HG02885 (cell line): ENCODE measurements around the gene PEX12.
"Not testable (repeated sequence)": the region's sequence is repeated elsewhere in the genome, so short reads cannot be mapped to it uniquely, and the experiment has no call there.

Source experiments
- ATAC-seq: cut with Tn5 transposase; IDR thresholded peaks from one replicate; pipeline ENCODE4 v1.9.1; 2021; ENCODE audit warnings: mild to moderate bottlenecking; ENCODE audit not compliant: unreplicated experiment, poor library complexity

The PEX12 gene

DNA sequence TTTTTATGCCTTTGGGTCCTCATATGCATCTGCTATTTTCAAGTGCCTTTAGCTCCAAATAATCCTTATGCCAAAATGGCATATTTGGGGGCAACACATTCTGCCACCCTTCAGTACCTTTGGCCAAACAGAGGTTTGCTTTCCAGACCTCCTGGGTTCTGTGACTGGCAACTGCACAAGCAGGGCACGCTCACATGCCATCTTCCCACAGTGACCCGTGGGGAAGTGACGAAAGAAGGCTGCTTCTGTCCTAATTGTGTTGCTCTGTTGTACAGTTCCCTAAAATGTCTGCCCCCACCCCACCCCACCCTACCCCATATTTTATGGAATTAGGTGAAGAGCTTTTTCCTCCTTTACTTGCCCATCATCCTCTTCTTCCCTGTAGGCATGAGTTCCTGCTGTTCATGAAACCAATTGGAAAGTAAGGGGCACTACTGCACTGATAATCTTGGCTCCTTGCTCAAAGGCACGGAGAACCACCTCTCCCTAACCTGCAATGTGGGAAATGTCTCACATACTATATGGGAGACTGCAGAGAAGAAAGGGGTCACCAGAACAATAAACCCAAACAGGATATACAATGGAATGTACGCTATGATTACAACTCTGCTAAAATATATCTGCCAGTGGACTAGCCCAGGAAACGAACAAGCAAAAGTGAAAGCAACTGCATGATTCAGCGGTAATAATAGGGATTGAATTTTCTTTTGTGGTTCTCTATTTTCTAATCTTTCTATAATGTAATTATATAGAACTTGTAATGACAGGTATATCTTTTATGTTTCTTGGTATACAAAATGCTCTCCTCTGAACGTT, 37.6 kb downstream of the PEX12 start:
- ATAC-seq: no peak

DNA sequence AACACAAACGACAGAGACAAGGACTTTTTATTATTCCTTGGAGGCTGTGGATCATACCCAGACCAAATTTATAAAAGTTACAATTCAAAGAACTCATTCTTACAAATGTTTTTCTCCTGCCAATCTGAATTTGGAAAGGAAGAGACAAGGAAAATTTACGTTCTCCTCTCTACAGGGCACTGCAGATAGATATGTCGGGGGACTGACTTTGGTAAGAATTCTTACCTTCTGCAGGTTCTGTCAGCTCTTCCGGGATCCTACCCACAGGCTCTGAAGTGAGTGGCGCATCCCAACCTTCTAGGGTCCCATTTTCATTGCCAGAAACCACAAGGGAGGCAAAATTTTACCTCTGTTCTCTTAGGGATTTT, 38.7 kb downstream of the PEX12 start:
- no peak for ATAC-seq

DNA sequence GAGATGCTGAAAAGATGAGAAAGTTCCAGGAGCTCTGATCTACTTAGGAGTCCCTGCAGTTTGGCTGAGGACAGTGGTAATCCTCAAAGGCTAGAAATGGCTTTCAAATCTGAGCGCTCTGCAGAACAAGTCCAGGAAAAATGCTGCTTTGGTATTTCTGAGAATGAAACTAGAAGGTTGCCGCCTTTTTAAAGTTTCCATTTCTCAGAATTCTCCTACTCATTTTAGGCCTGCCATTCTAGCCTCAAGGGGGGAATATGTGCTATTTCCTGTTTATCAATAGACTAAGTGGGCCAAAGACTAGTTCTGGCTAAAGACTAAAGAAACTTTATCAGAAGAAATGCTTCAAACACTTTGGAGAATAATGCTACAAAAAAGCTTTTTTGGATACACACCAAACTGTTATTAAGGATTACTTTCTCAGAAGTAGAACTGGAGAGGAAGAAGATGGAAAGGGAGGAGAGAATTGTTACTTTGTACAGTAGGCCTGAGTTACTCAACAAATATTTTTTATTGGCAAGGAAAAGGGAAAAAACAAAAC, 40.7 kb downstream of the PEX12 start, which contains the start of gene SLFN12L:
Gene SLFN12L (minus strand): TSS at position 78 of the 541 bp plus-strand sequence. CDS start 15,314 bp downstream, outside the sequence.
- no peak for ATAC-seq

DNA sequence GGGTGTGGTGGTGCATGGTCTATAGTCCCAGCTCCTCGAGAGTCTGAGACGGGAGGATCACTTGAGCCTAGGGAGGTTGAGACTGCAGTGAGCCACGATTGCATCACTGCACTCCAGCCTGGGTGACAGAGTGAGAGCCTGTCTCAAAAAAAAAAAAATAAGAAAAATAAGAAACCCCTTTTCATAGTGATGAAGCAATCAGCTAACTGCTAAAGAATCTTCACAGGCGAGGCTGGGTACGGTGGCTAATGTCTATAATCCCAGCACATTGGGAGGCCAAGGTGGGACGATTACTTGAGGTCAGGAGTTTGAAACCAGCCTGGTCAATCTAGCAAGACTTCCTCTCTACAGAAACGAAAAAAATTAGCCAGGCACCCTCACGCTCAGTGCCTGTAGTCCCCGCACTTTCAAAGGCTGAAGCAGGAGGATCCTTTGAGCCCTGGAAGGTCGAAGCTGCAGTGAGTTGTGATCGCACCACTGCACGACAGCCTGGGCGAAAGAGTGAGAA, 41.7 kb downstream of the PEX12 start:
- no peak for ATAC-seq

DNA sequence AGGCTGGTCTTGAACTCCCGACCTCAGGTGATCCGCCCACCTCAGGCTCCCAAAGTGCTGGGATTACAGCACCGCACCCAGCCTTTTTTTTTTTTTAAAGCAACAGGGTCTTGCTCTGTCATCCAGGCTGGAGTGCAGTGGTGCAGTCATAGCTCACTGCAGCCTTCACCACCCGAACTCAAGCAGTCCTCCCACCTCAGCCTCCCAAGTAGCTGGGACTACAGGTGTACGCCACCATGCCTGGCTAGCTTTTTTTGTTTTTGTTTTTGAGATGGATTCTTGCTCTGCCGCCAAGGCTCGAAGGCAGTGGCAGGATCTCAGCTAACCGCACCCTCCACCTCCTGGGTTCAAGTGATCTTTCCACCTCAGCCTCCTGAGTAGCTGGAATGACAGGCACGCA, 43.0 kb downstream of the PEX12 start:
- ATAC-seq: not testable (repeated sequence)

DNA sequence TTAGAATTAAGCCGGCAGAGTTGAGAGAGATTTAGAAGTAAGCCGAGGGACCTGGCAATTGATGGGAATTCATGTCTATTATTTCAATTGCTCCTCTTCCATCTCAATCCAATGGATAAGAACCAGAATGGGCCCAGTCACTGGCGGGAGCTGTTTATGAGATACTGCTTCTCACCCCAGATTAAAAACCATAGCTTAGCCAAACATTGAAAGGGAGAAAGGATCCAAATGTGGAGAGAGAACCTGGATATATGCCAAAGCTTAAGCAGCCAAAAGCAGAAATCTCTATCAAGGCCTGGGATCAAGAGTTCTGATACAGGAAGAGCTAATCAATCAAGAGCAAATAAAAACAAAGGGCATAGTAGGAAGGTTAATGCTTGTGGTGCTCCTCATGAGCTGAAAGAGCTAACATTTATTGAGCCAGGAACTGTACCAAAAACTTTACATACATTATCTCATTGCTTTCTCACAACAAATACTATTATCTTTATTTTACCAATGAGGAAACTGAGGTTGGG, 43.7 kb downstream of the PEX12 start:
- ATAC-seq: no peak

DNA sequence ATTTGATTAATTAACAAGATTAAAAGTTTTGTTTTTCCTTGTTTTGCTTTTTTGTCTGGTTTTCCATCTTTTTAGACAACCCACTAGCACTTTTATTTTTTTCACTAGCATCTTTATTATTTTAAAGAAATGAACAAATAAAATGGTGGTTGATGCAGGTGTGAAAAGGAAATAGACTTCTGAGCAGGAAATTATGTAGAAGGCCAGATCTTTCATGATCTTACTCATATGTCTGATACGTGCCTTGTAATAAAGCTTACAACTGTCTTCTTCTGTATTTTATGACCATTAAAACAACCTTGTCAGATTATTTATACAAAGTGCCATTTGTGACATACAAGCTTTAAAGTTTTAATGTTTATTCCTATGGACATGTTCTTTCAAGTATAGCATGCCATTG, 47.2 kb downstream of the PEX12 start:
- ATAC-seq: no peak

DNA sequence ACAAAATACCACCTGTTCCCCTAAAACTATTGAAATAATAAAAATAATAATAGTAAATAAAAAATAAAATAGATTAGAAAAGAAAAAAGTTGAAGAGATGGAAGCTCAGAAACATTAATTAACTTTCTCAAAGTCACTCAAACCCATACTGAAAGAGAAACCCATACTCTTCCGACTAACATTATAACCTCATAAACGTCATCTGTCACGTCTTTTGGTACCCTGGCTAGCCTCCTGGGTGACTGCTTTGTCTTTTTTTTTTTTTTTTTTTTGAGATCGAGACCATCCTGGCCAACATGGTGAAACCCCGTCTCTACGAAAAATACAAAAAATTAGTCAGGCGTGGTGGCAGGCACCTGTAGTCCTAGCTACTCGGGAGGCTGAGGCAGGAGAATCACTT, 48.5 kb downstream of the PEX12 start:
- ATAC-seq: no peak

DNA sequence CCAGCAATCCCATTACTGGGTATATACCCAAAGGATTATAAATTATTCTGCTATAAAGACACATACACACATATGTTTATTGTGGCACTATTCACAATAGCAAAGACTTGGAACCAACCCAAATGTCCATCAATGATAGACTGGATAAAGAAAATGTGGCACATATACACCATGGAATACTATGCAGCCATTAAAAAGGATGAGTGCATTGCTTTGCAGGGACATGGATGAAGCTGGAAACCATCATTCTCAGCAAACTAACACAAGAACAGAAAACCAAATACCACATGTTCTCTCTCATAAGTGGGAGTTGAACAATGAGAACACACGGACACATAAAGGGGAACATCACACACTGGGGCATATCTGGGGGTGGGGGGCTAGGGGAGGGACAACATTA, 49.0 kb downstream of the PEX12 start:
- ATAC-seq: not testable (repeated sequence)
